C4-2B (cell line): ENCODE measurements around the gene TUBB3.
"Not testable (repeated sequence)": the region's sequence is repeated elsewhere in the genome, so short reads cannot be mapped to it uniquely, and the experiment has no call there.

ENCODE experiments used
- CTCF ChIP-seq: fragments of 450-650 bp; conservative IDR thresholded peaks from 2 replicates; pipeline ENCODE4 v1.5.1; 2017; ENCODE audit warnings: mild to moderate bottlenecking
- ZFX ChIP-seq: fragments of 450-650 bp; IDR thresholded peaks from 2 replicates; pipeline ENCODE4 v1.6.1; 2017

- TF ChIP-seq CTCF, ZFX: not testable (repeated sequence)
Measured at GRCh38 chr16:89934019-89934418, 10.9 kb downstream of the TUBB3 start.
